Measurements from ENCODE around the gene HS6ST3. TPM values are rescaled to one million over a fixed set of nuclear protein-coding genes. Genes with fewer than 3 reads are reported as not detected.
A peak's percentile ranks its signal among the peaks of the same experiment; 100 is the strongest.
"Not testable (repeated sequence)": the region's sequence is repeated elsewhere in the genome, so short reads cannot be mapped to it uniquely, and the experiment has no call there.

Gene HS6ST3
- total RNA-seq, 1 donor from 2014 or later: 3.9 TPM

- DNase-seq (ENCODE audit: low spot score): no peak
Observed at GRCh38 chr13:96428911-96429310, 339.0 kb downstream of the HS6ST3 start.

- no peak for DNase-seq (ENCODE audit: low spot score)
Observed at GRCh38 chr13:96431044-96431581, 341.2 kb downstream of the HS6ST3 start.

- no peak for DNase-seq (ENCODE audit: low spot score)
Observed at GRCh38 chr13:96444676-96445075, 354.8 kb downstream of the HS6ST3 start.

GRCh38 chr13:96449920-96450319 is 360.0 kb downstream of the HS6ST3 start:
- no peak for DNase-seq (ENCODE audit: low spot score)

- no peak for DNase-seq (ENCODE audit: low spot score)
Observed at GRCh38 chr13:96450326-96451020, 360.6 kb downstream of the HS6ST3 start.

DNA sequence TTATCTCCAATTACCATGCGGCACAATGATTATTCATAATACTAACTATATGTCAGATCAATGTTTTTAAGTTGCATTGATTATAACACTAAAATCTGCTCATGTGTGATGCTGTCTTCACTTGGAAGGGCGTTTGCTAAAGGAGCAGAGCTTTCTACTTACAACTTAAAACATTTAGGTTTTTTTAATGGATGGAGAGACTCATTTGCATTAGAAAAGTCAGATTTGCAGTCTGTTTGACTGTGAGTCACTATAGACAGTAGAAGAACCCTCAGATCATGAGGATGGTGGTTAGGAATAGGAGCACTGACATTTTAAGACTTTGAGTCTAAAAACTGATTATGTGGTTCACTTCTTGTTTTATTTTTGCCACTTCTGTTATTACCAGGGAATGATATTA is 364.6 kb downstream of the HS6ST3 start:
- no peak for DNase-seq (ENCODE audit: low spot score)

- peak; percentile 5 for DNase-seq (ENCODE audit: low spot score)
Observed at GRCh38 chr13:96460609-96461008, 370.7 kb downstream of the HS6ST3 start.

GRCh38 chr13:96473526-96474180 is 383.7 kb downstream of the HS6ST3 start:
- DNase-seq (ENCODE audit: low spot score): no peak

DNA sequence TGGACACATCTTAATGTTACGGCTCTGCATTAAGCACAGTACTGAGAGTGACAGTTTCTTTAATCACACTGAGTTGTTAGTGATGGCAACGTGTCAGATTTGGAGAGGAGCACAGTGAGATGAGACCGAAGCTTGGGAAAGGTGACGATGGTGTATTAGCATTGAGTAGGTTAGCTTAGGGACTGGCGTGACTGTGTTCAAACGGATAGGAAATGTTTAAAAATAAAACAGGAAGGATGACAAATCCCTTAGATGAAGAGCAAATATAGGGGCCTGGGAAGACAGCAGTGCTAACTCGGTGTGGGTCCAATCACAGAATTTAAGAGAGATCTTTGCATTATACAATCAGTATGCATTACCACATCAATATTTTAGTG is 384.3 kb downstream of the HS6ST3 start:
- DNase-seq (ENCODE audit: low spot score): no peak

DNA sequence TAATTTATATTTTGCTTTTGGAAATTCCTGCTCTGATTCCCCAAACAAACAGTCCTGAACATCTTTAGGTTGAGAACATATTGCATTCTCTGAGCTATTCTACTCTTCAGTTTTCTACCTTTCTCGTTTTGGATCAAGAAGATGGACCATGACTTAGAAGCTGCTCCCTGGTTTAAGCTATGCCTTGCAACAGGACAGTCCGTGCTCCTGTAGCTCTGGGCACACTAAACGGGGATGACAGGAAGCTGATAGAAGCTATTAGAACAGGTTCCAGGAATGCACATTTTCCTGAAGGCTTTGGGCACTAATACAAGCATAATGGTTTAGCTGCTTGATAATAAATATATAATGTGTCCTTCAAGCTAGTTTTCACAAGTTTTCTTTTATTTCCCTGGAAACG is 385.2 kb downstream of the HS6ST3 start:
- DNase-seq (ENCODE audit: low spot score): no peak

DNA sequence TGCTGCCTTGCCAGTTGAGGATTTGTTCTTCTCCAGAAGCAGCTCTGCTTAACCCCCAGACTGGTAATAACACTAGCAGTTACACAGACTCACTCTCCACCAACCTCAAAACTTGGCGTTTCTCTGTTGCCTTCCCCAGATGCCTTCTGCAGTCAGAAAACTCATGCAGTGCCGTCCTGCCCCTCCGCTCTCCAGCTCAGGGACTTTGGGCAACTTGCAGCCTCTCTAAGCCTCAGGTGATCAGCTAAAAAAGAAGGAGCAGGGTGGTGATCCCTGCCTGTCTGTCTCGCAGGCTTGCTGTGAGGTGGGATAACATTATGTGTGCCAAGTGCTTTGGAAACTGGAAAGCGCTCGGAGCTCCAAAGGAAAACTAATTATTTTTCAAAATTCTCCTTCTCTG is 391.6 kb downstream of the HS6ST3 start:
- DNase-seq (ENCODE audit: low spot score): no peak

DNA sequence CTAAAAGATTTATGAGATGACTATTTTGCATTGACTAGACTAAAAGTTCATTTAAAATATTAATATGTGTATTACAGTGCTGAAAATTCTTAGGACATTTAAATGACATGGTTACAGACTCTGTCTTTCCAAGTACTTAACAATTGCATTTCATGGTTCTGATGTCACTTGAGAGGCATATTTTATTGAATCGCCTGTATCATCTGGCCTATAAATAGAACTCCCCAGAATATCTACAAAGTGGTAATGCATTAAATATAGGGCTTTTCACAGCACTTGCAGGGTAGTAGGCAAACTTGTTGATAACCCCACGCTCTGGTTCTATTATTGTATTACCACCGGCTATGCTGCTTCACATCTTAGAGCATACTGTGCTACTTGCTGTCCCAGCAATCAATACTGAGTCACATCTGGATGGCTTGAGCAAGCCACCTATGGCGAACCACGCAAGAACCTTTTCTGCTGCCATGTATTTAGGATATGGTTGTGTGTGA is 400.6 kb downstream of the HS6ST3 start:
- DNase-seq (ENCODE audit: low spot score): no peak

DNA sequence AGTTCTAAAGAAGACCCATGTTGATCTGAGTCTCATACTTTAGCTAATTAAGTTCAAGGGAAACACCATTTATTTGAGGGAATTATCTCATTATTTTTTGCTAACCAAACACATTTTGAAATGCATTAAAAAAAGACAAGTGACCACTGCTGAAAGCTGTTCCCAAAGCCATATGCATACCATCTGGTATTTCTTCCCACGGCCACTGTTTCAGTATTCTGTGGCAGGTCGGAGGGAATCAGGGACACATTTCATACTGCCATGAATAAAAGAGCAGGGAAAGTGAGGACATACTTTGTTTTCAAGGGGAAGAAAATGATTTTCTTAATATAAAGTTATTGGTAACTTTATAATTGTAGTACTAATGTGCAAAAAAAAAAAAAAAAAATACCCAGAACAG is 401.2 kb downstream of the HS6ST3 start:
- DNase-seq (ENCODE audit: low spot score): no peak

DNA sequence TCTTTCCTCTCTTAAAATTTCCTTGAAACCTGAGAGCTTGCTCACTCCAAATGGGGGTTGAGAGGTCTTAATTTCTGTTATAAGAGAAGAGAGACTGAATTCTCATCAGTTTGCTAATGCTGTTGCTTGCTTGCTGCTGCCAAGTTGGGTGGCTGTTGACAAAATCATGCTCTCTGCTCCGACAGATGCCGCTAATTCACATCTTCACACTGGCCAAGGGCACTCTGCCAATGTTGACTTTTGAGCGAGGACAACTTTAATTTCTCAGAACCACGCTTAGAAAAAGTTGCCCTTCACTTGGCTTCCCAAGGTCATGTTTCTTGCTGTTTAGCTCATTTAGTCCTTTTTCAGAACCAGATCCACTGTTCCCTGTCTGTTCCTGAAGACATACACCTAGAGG is 402.9 kb downstream of the HS6ST3 start:
- no peak for DNase-seq (ENCODE audit: low spot score)

GRCh38 chr13:96499656-96500055 is 409.7 kb downstream of the HS6ST3 start:
- peak; percentile 61 for DNase-seq (ENCODE audit: low spot score)

- no peak for DNase-seq (ENCODE audit: low spot score)
Observed at GRCh38 chr13:96500953-96501352, 411.0 kb downstream of the HS6ST3 start.

- no peak for DNase-seq (ENCODE audit: low spot score)
Observed at GRCh38 chr13:96503481-96503880, 413.6 kb downstream of the HS6ST3 start.

DNA sequence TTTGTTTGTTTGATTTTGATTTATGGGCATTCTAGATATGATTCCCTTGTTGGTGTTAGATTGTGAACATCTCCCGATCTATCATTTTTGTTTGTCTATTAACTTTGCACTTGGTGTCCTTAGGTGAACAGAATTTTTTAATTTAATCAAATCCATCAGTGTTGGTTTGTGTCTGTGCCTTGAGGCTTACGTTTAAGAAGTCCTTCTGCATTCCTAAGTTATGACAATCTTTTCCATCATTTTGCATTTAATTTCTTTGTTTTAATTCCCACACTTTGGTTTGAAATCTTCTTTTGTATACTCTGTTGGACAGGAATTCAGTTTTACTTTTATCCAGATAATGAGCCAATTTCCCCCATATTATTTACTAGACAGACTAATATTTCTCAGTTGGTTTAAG is 421.7 kb downstream of the HS6ST3 start:
- DNase-seq (ENCODE audit: low spot score): no peak

- no peak for DNase-seq (ENCODE audit: low spot score)
Observed at GRCh38 chr13:96519380-96519779, 429.5 kb downstream of the HS6ST3 start.

DNA sequence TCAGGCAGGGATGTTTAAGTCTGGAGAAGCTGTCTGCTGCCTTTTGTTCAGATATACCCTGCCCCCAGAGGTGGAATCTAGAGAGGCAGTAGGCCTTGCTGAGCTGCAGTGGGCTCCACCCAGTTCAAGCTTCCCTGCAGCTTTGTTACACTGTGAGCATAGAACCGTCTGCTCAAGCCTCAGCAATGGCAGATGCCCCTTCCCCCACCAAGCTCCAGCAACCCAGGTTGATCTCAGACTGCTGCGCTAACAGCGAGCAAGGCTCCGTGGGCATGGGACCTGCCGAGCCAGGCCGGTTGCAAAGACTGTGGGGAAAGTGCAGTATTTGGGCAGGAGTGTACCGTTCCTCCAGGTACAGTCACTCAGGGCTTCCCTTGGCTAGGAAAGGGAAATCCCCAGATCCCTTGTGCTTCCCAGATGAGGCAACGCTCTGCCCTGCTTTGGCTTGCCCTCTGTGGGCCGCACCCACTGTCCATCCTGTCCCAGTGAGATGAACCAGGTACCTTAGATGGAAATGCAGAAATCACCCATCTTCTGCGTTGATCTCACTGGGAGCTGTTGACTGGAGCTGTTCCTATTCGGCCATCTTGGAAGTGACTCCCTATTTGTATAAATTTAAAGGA is 434.6 kb downstream of the HS6ST3 start:
- DNase-seq (ENCODE audit: low spot score): not testable (repeated sequence)

DNA sequence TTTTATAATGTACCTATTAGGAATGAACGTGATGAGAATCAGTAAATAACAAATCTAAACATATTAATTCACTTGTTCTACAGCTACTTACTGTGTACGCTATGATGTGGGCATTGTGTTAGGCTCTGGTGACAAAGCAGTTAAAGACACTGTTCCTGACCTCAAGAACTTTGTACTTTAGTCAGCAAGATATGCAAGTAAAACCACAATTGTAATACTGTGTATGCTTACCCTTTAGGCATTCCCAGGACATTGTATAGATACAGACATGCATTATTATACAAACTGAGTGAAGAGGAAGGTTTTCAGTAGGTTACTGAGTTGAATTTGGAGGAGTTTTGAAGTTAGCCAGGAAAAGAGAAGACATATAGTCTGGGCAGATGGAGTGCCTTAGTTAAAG is 435.8 kb downstream of the HS6ST3 start:
- DNase-seq (ENCODE audit: low spot score): no peak

- no peak for DNase-seq (ENCODE audit: low spot score)
Observed at GRCh38 chr13:96527497-96527896, 437.6 kb downstream of the HS6ST3 start.

DNA sequence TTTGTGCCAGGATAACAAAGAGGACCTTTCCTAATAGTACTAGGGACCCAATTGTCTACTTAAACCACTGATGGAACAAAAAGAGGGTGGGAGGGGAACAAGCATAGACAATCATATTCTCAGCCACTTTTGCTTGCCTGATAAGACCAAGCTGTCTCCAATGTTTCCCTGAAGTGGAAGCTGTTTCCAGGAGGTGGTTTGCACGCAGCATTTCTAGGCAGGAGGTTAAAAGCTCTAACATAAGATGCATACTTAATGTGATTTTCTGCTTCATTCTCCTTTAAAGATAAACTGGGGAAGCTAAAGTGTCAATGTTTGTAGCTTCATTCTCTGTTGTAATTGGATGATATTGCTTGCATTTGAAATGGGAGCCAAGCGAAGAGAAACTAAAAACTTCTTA is 442.9 kb downstream of the HS6ST3 start:
- no peak for DNase-seq (ENCODE audit: low spot score)

Measured in umbilical cord (tissue), 2 donors.